ENCODE measurements around the gene NREP. TPM values are rescaled to one million over a fixed set of nuclear protein-coding genes. Genes with fewer than 3 reads are reported as not detected.

Gene NREP
- total RNA-seq, 1 experiment from 2014 or later, result 163 TPM

GRCh38 chr5:111679611-111680010 lies 77.4 kb downstream of the NREP start:
- no peak overlapping the region for H2BK120ac ChIP-seq (ENCODE audit: low read depth, low read length, poor library complexity, severe bottlenecking)
- H3K56ac ChIP-seq (ENCODE audit: insufficient read length, low read depth, low read length), result no peak overlapping the region
- no peak overlapping the region for H3K18ac ChIP-seq (ENCODE audit: insufficient read length, low read depth, low read length)
- H3K4me1 ChIP-seq (ENCODE audit: insufficient read depth, low read length), result peaks cover 2% of the 10 kb centered on the region; the same call in 1 of the 2 replicates
- H3K79me1 ChIP-seq (ENCODE audit: insufficient read depth, low read depth, low read length, poor library complexity, severe bottlenecking), result no peaks in the 10 kb centered on the region
- H3K36me3 Mint-ChIP-seq (ENCODE audit: insufficient read depth in 1 of 3, low read depth in 3 of 3), result no peaks in the 10 kb centered on the region
- H4K8ac ChIP-seq (replicated peaks; ENCODE audit: insufficient read length, low read depth, low read length), result no peak overlapping the region
- no peak for DNase-seq
- H3K23me2 ChIP-seq (ENCODE audit: insufficient read length, low read depth, low read length, poor library complexity, severe bottlenecking), result no peaks in the 10 kb centered on the region
- no CpG with 5 or more reads among the region's 8 CpGs for WGBS (ENCODE audit: extremely low coverage, insufficient read length, low lambda C conversion rate)
- no peak for TF ChIP-seq CTCF (conservative IDR thresholded peaks at IDR 0.05)
- H4K20me1 ChIP-seq (ENCODE audit: control insufficient read depth, insufficient read depth, insufficient read length), result no peaks in the 10 kb centered on the region
- no peak overlapping the region for H2BK15ac ChIP-seq (ENCODE audit: low read depth, low read length)
- H2AK5ac ChIP-seq (ENCODE audit: insufficient read length, low read length), result no peak overlapping the region
- no peak overlapping the region for H4K5ac ChIP-seq (ENCODE audit: insufficient read length, low read depth, low read length)
- H3K4me2 ChIP-seq (ENCODE audit: insufficient read depth, insufficient read length, low read length), result no peak overlapping the region
- H3K14ac ChIP-seq (ENCODE audit: insufficient read depth, low read length), result no peak overlapping the region
- H3T11ph ChIP-seq (ENCODE audit: low read length), result no peak overlapping the region
- H3K9ac ChIP-seq (ENCODE audit: extremely low read depth, insufficient read length, low read length), result no peak overlapping the region
- H3K27ac ChIP-seq (ENCODE audit: insufficient read length, low read depth, low read length), result no peak overlapping the region
- no peak overlapping the region for H2AFZ ChIP-seq (ENCODE audit: low read length)
- no peaks in the 10 kb centered on the region for H3K79me2 ChIP-seq (ENCODE audit: insufficient read depth, low read length)
- no peaks in the 10 kb centered on the region for H3K9me3 Mint-ChIP-seq
- H4K91ac ChIP-seq (ENCODE audit: insufficient read length, low read depth, low read length), result no peak overlapping the region
- H2BK20ac ChIP-seq (ENCODE audit: low read depth, low read length, poor library complexity, severe bottlenecking), result no peak overlapping the region
- H3K27me3 Mint-ChIP-seq (ENCODE audit: low read depth), result no peaks in the 10 kb centered on the region
- no peak overlapping the region for H3K4me3 Mint-ChIP-seq
- no peak overlapping the region for H3K23ac ChIP-seq (ENCODE audit: insufficient read length, low read depth, low read length)
- H2BK12ac ChIP-seq (ENCODE audit: insufficient read length, low read depth, low read length), result no peak overlapping the region
- H3K27me3 ChIP-seq (ENCODE audit: insufficient read depth, low read length), result no peaks in the 10 kb centered on the region
- H2BK5ac ChIP-seq (ENCODE audit: insufficient read length, low read length), result no peak overlapping the region
- H3K4me1 Mint-ChIP-seq, result peaks cover 21 to 24% of the 10 kb centered on the region in 2 experiments
- H3K27ac Mint-ChIP-seq, result peak overlapping the region in 1 of 3 experiments; percentile 48; a peak in 1 of 7 replicates
- no peaks in the 10 kb centered on the region for H3K9me3 ChIP-seq (ENCODE audit: control insufficient read depth, low read depth, low read length)
- no peak overlapping the region for H3K4ac ChIP-seq (ENCODE audit: low read depth, low read length)

Other genes with a start within 250 kb of the NREP start
- 27.1 and 28.7 TPM in 2 replicates for gene STARD4, start 244.7 kb downstream of the NREP start, total RNA-seq (2021)